EH (cell line): ENCODE measurements around the gene GPR161.
"Not testable (repeated sequence)": the region's sequence is repeated elsewhere in the genome, so short reads cannot be mapped to it uniquely, and the experiment has no call there.

Experiments
- DNase-seq: peaks from one replicate; pipeline ENCODE4 v3.0.0-alpha.2; 2015; ENCODE audit warnings: low read depth

Gene GPR161

DNA sequence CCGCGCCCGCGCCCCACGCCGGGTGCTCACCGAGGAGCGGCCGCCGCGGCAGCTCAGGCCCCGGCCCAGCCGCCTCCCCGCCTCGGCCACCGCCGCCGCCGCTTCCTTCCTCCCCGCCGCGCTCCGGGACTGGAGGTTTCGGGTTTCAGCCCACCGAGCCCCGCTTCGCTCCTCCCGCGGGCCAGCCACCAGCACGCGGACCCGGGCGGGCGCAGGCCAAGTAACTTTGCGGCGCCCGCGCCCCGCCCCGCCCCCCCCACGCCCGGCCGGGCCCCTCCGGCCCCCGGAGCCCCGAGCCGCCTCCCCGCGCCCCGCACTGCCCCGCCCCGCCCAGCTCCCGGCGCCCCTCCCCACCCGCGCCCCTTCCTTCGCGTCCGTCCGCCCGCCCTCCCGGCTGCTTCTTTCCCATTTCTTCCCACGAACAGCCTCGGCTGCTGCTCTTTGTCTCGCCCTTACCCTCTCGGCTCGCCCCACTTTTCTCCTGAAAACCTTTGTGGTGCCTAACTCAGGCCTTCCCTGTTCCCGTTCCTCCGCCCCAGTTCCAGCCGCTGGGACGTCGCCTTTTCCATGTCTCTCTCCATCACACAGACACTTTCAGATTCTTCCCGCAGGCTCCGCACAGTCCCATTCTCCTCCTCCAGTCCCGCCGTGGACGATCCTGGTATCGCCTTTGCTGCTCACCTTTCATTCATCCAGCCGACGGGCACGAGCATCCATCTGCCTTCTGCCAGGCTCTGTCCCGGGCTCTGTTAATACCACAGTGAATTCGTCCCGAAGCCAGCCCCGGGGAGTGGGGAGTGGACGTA, at the start of gene GPR161:
GPR161 (minus strand) TSS at position 222 of the 806 bp plus-strand sequence. CDS start 32,080 bp downstream, outside the sequence.
- DNase-seq, result peak; percentile 69

- DNase-seq, result not testable (repeated sequence)
Measured at GRCh38 chr1:168181063-168181720, 44.5 kb upstream of the GPR161 start.

- no peak for DNase-seq
Measured at GRCh38 chr1:168180148-168180524, 43.4 kb upstream of the GPR161 start.

- peak; percentile 34 for DNase-seq
Measured at GRCh38 chr1:168179438-168180147, 42.9 kb upstream of the GPR161 start.

DNA sequence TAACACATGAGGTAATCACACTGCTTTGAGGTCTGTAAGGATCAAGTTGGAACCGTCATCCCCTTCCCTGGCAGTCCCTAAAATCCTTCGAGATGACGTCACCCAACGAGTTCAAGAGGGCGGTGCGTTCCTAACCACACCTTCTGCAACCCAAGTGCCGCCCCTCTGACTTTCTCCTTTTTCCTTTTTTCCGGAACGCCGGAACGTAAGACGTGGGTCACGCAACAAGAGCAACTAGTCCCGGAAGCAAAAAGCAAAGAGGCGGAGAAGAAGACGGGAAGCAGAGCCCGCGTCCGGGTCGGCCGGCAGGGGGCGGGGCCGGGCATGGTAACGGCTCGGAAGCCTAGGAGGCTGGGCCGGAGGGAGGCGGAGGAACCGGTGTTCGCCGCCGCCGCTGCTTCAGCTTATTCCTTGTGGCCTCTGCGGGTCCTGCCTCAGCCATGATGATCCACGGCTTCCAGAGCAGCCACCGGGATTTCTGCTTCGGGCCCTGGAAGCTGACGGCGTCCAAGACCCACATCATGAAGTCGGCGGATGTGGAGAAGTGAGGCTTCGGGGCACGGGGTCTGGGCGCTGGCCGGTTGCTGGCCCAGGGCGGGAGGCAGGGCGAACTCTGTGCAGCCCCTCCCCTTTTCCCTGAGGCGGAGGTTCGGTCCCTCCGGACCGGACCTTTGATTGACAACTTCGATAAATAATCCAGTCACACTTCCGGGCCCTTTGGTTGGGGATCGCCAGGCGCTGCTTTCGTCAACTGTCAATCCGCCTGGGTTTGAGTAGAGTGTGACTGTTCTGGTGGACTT, 42.1 kb upstream of the GPR161 start, which contains the start of gene TIPRL:
TIPRL (plus strand) TSS at position 325 of the 800 bp plus-strand sequence; CDS start at position 441, 116 bp downstream.
- peak; percentile 99 for DNase-seq

DNA sequence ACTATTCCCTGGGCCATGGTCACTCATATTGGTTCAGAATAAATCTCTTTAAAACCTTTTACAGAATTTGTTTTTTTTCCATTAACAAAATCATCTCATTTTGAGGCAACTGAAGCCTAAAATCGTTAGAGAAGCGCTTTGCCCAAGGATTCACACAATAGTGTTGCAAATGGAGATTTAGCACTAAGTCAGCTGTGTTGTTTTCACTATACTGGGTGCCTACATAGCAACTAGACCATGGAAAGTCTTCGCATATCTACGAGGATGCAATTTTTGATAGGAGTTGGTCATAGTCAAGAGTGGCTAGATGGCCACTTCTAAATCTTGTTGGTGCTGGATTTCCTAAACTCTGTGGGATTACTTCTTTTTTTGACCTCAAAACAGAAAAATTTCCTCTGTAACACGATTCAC, 41.5 kb upstream of the GPR161 start:
- DNase-seq, result no peak

GRCh38 chr1:168172250-168172915, 35.7 kb upstream of the GPR161 start:
- no peak for DNase-seq

GRCh38 chr1:168170564-168171508, 34.1 kb upstream of the GPR161 start:
- peak; percentile 57 for DNase-seq

DNA sequence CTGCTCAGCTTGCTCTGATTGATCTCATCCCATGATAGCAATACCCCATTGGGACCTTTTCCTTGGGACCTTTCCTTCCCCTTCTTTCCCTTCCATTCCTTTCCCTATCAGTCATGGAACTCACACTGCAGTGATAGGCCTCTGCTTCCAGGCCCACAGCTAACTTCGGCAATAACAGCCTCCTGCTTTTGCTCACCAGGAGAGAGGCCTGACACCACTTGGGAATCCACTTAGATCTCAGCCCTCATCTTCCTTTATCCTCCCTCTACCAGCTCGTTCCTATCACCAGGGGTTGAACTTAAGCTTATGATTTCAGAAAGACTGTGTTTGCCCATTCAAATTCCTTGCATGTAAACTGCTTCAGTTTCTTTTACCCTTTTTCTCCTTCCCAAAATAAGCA, 31.1 kb upstream of the GPR161 start:
- peak; percentile 18 for DNase-seq

GRCh38 chr1:168164771-168165170, 28.0 kb upstream of the GPR161 start:
- DNase-seq, result peak; percentile 31

DNA sequence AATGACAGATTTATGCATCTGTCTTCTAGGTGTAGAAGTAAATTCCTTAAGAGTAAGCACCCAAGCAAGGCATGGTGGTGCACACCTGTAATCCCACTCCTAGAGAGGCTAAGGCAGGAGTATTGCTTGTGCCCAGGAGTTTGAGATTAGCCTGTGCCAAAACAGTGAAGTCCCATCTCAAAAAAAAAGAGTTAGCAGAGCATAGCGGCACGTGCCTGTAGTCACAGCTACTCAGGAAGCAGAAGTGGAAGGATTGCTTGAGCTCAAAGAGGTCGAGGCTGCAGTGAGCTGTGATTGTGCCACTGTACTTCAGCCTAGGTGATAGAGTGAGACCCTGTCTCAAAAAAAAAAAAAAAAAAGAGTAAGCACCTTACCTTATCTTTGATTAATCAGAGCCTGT, 26.9 kb upstream of the GPR161 start:
- DNase-seq, result no peak

DNA sequence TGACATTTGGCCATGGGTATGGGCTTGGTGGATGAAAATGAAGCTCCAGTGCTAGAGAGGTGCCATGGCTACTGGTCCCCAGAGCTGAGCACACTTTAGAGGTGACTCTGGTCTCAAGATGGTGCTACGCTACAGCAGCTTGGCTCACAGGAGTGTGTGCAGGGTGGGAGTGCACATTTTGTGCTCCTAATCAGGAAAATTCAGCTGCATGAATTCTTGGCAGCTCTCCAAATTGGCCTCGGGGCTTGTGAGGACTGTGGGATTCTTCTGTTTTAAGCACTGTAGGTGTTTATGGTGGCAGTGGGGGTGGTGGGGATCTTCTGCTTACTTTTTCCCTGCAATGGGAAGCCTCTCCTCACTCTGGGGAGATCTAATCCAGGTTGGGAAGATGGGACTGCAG, 24.7 kb upstream of the GPR161 start:
- DNase-seq, result peak; percentile 25

DNA sequence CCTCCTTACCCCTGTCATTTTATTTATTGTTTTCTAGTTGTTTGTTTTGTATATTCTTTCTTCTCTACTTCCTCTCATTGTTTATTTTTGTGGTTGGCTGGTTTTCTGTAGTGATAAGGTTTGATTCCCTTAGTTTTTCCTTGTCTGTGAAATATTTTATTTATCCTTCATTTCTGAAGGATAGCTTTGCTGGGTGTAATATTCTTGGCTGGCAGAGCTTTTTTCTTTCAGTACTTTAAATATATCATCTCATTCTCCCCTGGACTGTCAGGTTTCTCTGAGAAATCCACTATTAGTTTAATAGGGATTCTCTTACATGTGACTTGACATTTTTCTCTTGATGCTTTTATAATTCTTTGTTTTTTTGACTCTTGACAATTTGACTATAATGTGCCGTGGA, 23.2 kb upstream of the GPR161 start:
- no peak for DNase-seq

DNA sequence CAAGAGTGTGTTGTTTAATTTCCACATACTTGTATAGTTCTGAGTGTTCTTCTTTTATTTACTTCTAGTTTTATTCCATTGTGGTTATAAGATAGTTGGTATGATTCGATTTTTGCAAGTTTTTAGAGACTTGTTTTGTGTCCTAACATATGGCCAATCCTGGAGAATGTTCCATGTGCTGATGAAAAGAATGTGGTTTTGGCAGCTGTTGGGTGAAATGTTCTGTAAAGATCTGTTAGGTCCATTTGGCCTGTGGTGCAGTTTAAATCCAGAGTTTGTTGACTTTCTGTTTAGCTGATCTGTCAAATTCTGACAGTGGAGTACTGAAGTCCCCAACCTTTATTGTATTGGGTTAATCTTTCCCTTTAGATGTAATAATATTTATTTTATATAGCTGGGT, 22.5 kb upstream of the GPR161 start:
- DNase-seq, result no peak

GRCh38 chr1:168157638-168158037, 20.9 kb upstream of the GPR161 start:
- DNase-seq, result no peak

- DNase-seq, result no peak
Measured at GRCh38 chr1:168155910-168156309, 19.2 kb upstream of the GPR161 start.

DNA sequence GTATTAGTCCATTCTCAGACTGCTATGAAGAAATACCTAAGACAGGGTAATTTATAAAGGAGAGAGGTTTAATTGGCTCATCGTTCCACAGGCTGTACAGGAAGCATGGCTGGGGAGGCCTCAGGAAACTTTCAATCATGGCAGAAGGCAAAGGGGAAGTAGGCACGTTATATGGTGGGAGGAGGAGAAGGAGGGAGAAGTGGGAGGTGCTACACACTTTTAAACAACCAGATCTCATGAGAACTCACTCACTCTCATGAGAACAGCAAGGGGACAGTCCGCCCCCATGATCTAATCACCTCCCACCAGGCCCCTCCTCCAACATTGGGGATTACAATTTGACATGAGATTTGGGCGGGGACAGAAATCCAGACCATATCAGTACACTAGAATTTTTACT, 18.0 kb upstream of the GPR161 start:
- DNase-seq, result not testable (repeated sequence)

DNA sequence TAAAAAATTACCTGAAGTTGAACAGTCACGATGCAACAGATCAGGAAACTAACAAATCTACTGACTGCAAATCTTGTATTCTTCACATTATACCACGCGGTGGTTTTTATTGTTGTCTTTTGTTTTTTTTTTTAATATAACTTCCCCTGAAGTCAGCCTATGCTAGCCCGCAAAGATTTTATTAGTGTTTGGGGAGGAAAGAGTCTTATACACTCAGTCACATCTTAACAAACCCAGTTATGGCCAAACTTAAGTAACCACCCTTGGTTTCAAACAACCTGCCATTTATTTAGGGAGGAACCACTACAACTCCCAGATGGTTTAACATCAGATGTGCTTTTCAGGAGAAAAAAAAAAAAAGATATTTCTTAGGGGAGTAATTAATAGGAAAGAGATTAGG, 15.2 kb upstream of the GPR161 start:
- no peak for DNase-seq

DNA sequence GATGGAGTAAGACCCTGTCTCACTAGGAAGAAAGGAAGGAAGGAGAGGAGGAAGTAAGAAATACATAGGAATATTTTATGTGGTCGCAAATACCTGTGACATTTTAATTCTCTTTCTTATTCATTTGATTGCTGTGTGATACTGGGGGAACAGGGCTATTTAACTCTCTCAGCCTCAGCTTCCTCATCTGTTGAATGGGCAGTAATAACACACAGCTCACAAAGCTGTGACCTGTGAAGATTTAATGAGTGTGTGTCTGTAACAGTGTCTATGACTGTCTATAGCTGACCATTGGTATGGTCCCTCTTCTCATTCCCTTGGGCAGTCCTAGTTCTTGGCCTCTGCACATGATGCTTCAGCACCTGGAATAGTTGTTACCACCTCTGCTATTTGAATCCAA, 13.6 kb upstream of the GPR161 start:
- DNase-seq, result no peak

GRCh38 chr1:168148916-168149315, 12.2 kb upstream of the GPR161 start:
- no peak for DNase-seq
